HG02642 (cell line): ENCODE results near the gene SLC66A1.

Experiments used
- ATAC-seq: cut with Tn5 transposase; IDR thresholded peaks from one replicate; pipeline ENCODE4 v1.9.1; 2021; ENCODE audit warnings: mild to moderate bottlenecking; ENCODE audit not compliant: unreplicated experiment, poor library complexity

SLC66A1 gene

DNA sequence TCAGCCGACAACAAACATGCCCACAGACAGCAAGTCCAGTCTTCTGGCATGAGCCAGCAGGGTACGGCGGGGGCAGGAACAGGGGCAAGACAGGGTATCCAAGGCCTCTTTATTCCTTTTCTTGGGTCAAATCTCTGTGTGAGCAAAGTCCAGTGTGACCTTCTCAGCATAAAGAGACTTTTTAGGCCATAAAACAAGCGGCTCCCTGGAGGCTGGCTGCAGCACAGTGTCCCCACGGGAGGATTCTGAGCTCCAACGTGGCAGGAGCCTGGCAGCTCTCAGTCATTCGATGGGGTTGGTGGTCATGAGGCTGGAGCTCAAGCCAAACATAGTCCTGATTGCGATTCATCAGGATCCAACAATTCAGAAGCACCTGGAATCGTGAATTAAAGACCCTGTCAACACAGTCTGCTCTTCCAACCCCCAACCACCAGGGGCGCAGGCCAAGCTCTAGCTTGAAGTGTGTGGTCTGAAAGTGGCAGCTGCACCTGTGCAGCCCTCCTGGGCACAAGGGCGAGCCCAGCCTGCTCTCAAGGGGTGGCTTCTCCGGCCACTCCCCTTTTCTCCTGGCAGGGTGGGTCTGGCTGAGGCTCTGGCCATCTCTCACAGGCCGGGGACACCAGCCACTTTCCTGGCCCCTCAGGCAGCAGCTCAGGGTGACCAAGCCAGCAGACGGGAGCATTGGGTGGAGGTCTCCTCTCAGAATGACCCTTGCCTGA lies 62.1 kb downstream of the SLC66A1 start:
- ATAC-seq = no peak

GRCh38 chr1:19374926-19375325 lies 62.8 kb downstream of the SLC66A1 start:
- no peak for ATAC-seq

- ATAC-seq = no peak
Observed at GRCh38 chr1:19375631-19376400, 63.7 kb downstream of the SLC66A1 start.

DNA sequence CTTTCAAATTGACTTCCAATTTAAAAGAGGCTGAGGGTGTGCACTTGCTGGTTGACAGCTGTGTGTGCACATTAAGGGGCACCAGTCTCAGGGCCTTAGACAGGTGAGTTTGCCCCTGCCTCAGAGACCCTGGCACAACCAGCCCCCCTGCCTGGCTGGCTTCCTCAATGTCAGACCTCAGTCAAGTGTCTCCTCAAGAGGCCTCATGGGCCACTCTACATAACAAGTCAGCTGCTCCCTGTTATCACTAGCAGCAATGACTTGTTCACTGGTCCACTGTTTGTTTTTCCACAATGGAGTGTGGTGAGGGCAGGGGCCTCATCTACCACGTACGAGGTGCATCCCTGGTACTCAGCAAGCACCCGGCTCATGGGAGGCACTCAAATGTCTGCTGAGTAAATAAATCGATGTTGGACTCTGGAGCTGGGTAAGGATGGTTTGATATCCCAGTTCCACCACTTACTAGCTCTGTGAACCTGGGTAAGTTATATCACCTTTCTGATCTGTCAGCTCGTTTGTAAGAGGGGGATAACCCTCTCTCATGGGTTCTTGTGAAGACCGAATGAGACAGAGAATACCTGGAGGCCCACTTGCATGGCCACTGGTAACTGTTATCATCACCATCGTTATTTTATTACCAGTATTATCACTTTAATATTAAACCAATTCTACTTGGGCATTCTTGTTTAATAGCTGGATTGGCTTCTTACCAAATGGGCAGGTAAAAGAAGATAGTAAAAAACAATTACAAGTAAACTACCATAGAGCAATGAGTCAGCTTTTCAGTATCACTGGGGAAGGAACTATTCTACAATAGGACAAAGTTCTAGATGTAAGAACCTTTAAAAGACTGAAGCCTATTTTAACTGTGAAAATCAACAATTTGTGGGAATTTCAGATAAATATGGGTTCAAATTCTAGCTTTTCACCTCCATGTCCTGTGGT lies 64.6 kb downstream of the SLC66A1 start:
- no peak for ATAC-seq

DNA sequence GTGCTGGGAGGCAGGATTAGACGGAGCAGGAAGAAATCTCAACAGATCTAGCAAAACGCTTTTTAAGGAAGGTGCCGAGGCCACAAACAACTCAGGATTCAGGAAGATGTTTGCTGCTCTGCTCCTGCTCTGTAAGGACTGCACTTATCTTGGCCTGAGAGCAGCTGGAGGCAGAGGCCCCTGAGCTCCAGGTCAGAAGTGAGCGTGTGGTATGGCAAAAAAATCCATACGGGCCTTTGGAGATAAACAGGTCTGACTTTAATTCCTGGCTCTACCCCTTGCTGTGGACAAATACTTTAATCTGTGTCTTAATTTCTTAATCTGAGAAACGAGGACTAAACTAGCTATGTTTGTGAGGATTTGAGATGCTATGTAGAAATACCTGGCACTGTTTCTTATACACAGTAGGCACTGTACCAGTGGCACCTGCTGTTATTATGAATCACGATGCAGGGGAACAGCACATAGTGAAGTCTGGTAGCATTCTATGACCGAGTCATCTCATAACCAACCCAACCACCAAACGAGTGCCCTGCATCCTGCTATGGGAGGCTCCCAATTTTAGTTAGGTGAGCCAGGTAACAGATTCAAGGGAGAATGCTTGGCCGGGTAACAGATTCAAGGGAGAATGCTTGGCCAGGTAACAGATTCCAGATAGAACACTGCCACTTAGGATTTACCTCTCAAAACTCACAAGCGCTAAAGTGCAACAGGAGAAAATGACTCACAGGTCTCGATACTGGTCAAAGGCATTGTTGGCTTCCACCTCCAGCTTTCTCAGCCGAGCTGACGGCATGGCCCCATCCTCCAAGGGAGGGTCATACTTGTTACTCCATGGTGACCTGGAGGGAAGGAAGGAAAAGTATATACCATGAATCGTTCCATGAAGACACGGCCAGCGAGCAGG lies 65.9 kb downstream of the SLC66A1 start:
- ATAC-seq = no peak
